Rectal smooth muscle tissue (tissue), 1 donor: Measurements from ENCODE around the gene ZNF771.
A peak's percentile ranks its signal among the peaks of the same experiment; 100 is the strongest.

ENCODE experiments used
- H3K27ac ChIP-seq: one replicate; pipeline ENCODE4 v1.7.0; 2013; ENCODE audit warnings: low read depth, low read length, inconsistent platforms
- H3K27me3 ChIP-seq: one replicate; pipeline ENCODE4 v1.7.0; 2013; ENCODE audit warnings: low read length; ENCODE audit not compliant: control insufficient read depth, insufficient read depth
- H3K36me3 ChIP-seq: one replicate; pipeline ENCODE4 v1.7.0; 2013; ENCODE audit warnings: low read length; ENCODE audit not compliant: control insufficient read depth, insufficient read depth
- H3K4me1 ChIP-seq: one replicate; pipeline ENCODE4 v1.7.0; 2013; ENCODE audit warnings: low read length; ENCODE audit not compliant: control insufficient read depth, insufficient read depth
- H3K4me3 ChIP-seq: one replicate; pipeline ENCODE4 v1.7.0; 2013; ENCODE audit warnings: low read length
- H3K9ac ChIP-seq: one replicate; pipeline ENCODE4 v1.7.0; 2013; ENCODE audit warnings: low read length

ZNF771 gene

DNA sequence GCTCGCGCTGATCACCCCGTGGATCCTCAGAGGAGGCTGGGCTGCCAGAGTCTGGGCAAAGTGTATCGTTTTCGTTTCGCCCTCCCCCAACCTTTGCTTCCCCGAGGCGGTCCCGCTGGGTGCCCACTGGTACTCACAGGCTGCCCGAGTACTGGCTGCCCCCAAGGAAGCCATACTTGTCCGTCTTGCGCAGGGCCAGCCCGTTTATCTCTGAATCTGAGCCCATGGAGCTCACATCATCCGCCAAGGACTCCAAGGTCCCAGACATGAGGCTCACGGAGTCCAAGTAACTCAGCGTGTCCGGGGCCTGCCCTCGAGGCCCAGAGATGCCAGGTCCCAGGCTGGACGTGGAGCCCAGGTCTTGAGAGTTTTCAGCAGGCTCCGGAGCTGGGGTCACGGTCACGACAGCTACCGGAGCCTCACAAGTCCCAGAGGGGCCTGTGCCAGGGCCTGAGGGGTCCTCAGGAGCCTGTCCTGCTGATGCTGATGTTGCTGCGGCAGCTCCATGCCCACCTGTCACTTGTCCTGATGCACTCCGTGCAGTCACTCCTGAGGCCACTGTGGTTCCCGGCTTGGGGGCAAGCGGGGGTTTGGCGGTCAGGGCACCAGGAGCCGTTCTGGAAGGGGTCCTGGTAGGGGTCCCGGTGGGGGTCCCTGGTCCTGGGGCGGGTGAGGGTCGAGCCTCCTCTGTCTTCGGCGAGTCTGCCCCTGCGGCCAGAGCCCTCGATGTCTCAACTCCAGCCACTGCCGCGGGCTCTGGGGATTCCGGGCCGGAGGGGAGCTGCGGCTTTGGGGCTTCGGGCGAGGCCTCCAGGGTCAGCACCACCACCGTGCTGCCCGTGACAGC, 38.1 kb upstream of the ZNF771 start:
- Histone ChIP-seq H3K36me3 (peaks cover 3% of the 10 kb centered on the region), H3K4me3 (peak overlapping the region; percentile 90), H3K4me1 (peaks cover 9% of the 10 kb centered on the region), H3K27me3 (no peaks in the 10 kb centered on the region), H3K9ac (peak overlapping the region; percentile 80), H3K27ac (peak overlapping the region; percentile 61)

GRCh38 chr16:30369938-30370455, 37.4 kb upstream of the ZNF771 start:
- Histone ChIP-seq H3K9ac (no peak overlapping the region), H3K4me1 (peaks cover 9% of the 10 kb centered on the region), H3K27me3 (no peaks in the 10 kb centered on the region), H3K36me3 (no peaks in the 10 kb centered on the region), H3K4me3 (peak overlapping the region; percentile 90), H3K27ac (peak overlapping the region; percentile 61)

DNA sequence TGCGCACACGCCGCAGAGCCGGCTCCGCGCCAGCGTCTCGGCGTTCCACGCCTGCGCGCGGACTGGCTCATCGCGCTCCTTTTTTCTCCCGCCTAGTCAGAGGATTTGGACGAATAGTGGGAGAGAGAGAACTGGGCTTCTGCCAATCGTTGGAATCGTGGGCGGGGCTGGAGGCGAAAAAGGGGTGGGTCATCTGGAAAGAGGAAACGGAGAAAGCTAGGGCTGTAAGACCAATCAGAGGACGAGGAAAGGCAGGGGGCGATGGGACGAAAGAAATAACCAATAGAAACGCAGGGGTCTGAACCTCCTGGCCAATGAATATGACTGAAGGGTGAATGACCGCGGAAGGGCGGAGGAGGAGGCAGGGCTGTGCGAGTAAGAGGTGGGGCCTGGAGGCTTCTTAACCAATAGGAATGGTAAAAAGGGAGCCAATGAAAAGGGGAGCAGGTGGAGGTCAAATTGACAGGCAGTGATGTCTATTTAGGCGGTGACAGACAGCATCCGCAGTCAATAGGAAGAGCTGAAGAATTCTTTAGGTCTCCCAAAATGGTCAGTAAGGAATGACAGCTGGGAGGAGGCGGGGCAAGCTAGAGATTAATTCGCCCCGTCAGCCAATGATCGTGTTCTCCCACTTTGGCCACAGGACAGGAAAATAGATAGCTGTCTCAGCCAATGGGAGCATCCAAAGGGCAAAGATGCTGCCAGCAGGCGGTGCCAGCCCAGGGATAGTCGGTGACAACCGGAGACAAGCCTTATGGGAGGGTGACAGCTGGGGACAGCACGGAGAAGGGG, 36.8 kb upstream of the ZNF771 start, which contains the start of gene TBC1D10B:
Gene TBC1D10B, minus strand, starts transcription at position 39 of the 792 bp plus-strand sequence. CDS start 311 bp downstream, outside the sequence.
- Histone ChIP-seq H3K4me3 (peak within 1 kb of the TSS; percentile 90), H3K27ac (peak within 1 kb of the TSS; percentile 89), H3K36me3 (no peaks in the 10 kb centered on the region), H3K9ac (peak within 1 kb of the TSS; percentile 80), H3K4me1 (peaks cover 9% of the 10 kb centered on the region), H3K27me3 (no peaks in the 10 kb centered on the region)

DNA sequence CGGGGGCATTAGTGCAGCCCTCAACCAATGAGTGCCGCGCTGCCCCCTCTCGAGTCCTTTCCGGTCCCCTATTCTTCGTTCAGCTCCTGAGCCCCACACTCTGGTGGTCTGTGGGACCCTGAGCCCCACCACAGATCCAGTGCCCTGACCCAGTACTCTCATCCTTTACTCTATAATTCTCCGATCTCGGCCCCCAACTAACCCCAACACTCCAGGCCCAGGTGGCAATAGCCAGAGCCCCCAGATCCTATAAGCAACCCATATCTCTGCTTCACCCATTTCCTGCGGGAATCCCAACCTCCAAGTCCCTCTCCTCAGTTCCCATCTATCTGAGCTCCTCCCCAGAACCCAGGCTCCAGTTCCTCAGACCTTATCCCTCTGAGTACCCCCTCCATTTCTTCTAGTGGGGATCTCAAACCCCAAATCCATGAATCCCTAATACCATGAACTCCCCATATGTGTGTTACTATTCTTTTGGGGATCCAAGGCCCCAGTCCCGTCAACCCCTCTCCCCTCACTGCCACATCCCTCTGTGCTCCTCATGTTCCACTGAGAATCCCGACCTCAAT, 36.1 kb upstream of the ZNF771 start:
- Histone ChIP-seq H3K4me1 (peaks cover 9% of the 10 kb centered on the region), H3K36me3 (no peaks in the 10 kb centered on the region), H3K9ac (no peak overlapping the region), H3K4me3 (peak overlapping the region; percentile 63), H3K27me3 (no peaks in the 10 kb centered on the region), H3K27ac (peak overlapping the region; percentile 89)

DNA sequence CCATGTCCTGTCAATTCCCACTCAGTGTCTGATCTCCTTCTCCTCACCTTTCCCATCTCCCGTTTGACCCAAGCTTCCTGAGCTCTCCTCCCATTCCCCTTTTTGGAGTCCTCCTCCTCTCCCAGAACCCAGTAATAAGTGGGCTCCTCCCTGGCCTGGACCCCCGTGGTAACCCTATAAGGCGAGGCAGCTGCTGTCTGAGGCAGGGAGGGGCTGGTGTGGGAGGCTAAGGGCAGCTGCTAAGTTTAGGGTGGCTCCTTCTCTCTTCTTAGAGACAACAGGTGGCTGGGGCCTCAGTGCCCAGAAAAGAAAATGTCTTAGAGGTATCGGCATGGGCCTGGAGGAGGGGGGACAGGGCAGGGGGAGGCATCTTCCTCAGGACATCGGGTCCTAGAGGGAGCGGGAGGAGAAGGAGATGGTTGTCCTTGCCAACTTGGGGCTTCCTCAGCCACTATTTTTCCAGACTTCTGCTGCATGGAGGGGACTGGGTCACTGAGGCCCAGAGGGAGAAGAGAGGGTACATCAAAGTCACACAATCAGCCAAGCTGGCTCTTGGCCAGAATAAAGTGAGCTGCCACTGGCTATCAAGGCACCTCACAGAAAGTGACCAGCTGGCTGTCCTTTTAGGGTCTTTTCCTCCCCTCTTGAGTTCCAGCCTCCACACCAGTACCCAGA, 35.2 kb upstream of the ZNF771 start:
- H3K4me3 ChIP-seq, result no peak overlapping the region
- H3K9ac ChIP-seq, result no peak overlapping the region
- no peak overlapping the region for H3K27ac ChIP-seq
- H3K4me1 ChIP-seq, result peaks cover 10% of the 10 kb centered on the region
- H3K36me3 ChIP-seq, result no peaks in the 10 kb centered on the region
- H3K27me3 ChIP-seq, result no peaks in the 10 kb centered on the region

DNA sequence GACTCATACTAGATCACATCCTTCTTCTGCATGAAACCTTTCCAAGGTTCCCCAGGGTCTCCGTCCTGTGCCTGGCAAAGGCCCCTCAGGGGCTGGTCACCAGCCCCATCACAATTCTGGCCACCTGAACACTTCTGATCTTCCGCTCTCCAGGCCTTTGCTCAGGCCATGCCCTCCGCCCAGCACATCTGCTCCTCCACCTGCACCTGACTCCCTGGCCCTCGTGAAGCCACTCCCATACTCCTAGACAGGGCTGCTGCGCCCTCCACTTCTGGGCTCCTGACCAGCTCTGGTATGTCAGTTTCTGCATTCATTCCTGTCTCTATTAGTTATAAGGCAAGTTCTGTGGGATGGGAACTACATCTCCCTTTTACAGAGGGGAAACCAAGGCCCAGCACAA, 34.7 kb upstream of the ZNF771 start:
- Histone ChIP-seq H3K27me3 (no peaks in the 10 kb centered on the region), H3K27ac (no peak overlapping the region), H3K4me1 (peaks cover 8% of the 10 kb centered on the region), H3K4me3 (no peak overlapping the region), H3K36me3 (no peaks in the 10 kb centered on the region), H3K9ac (no peak overlapping the region)

GRCh38 chr16:30374538-30374937, 32.9 kb upstream of the ZNF771 start, which contains the start of gene MYL11:
TSS of gene MYL11 (plus strand) at chr16:30374802. CDS start at chr16:30374858, 56 bp downstream.
- H3K27me3 ChIP-seq, result no peaks in the 10 kb centered on the region
- peaks cover 9% of the 10 kb centered on the region for H3K4me1 ChIP-seq
- H3K9ac ChIP-seq, result no peak within 1 kb of the TSS
- H3K4me3 ChIP-seq, result no peak within 1 kb of the TSS
- H3K36me3 ChIP-seq, result no peaks in the 10 kb centered on the region
- no peak within 1 kb of the TSS for H3K27ac ChIP-seq

GRCh38 chr16:30375864-30376263, 31.5 kb upstream of the ZNF771 start:
- Histone ChIP-seq H3K4me1 (peaks cover 9% of the 10 kb centered on the region), H3K27ac (peak overlapping the region; percentile 100), H3K36me3 (no peaks in the 10 kb centered on the region)

DNA sequence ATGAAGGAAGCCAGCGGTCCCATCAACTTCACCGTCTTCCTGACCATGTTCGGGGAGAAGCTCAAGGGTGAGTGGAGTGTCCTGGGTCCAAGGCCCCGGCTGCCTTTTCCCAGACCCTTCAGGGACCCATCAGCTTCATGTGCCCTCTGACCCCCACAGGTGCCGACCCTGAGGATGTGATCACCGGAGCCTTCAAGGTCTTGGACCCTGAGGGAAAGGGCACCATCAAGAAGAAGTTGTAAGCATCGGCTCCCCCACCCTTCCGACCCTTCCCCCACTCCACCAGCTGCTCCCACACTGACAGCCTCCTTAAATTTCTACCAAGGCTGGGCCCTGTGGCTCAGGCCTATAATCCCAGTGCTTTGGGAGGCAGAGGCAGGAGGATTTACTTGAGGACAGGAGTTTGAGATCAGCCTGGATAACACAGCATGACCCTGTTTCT, 30.9 kb upstream of the ZNF771 start:
- Histone ChIP-seq H3K36me3 (no peaks in the 10 kb centered on the region), H3K27me3 (no peaks in the 10 kb centered on the region), H3K27ac (peak overlapping the region; percentile 100), H3K9ac (no peak overlapping the region), H3K4me1 (peaks cover 9% of the 10 kb centered on the region), H3K4me3 (no peak overlapping the region)

More at GRCh38 chr16:30375864-30376263, 31.5 kb upstream of the ZNF771 start:
- Histone ChIP-seq H3K9ac (no peak overlapping the region), H3K27me3 (no peaks in the 10 kb centered on the region), H3K4me3 (no peak overlapping the region)

- peak overlapping the region; percentile 100 for H3K27ac ChIP-seq
- H3K4me3 ChIP-seq, result peak overlapping the region; percentile 74
- H3K9ac ChIP-seq, result peak overlapping the region; percentile 42
- peaks cover 9% of the 10 kb centered on the region for H3K4me1 ChIP-seq
- no peaks in the 10 kb centered on the region for H3K36me3 ChIP-seq
- no peaks in the 10 kb centered on the region for H3K27me3 ChIP-seq
Observed at GRCh38 chr16:30377050-30377811, 30.2 kb upstream of the ZNF771 start.

DNA sequence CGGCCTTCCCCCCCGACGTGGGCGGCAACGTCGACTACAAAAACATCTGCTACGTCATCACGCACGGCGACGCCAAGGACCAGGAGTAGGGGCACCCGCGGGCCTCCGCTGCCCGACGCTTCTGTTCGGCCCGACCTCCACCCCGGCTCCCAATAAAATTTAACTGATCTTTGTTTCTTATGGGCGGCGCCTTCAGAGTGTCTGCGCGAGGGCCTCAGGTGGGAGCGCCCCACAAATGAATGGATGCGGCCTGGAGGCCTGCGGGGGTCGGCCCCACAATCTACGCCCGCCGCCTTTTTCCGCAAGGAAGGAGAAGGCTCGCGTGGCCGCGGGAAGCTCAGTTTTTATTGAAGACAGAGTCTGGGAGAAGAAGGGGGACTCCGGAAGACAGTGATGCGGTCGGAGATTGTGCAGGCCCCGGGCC, 29.6 kb upstream of the ZNF771 start:
- Histone ChIP-seq H3K9ac (peak overlapping the region; percentile 42), H3K4me3 (peak overlapping the region; percentile 74), H3K27me3 (no peaks in the 10 kb centered on the region), H3K27ac (peak overlapping the region; percentile 100), H3K36me3 (no peaks in the 10 kb centered on the region), H3K4me1 (peaks cover 9% of the 10 kb centered on the region)
